GF-D8 (cell line): ENCODE data around the gene GSTK1.
"Not testable (repeated sequence)": the region's sequence is repeated elsewhere in the genome, so short reads cannot be mapped to it uniquely, and the experiment has no call there.

Experiments used
- DNase-seq: peaks from one replicate; lab custom pipeline; 2025; lab: John Stamatoyannopoulos, UW

Gene GSTK1

GRCh38 chr7:143272871-143273270 lies 9.6 kb downstream of the GSTK1 start:
- DNase-seq: no peak

DNA sequence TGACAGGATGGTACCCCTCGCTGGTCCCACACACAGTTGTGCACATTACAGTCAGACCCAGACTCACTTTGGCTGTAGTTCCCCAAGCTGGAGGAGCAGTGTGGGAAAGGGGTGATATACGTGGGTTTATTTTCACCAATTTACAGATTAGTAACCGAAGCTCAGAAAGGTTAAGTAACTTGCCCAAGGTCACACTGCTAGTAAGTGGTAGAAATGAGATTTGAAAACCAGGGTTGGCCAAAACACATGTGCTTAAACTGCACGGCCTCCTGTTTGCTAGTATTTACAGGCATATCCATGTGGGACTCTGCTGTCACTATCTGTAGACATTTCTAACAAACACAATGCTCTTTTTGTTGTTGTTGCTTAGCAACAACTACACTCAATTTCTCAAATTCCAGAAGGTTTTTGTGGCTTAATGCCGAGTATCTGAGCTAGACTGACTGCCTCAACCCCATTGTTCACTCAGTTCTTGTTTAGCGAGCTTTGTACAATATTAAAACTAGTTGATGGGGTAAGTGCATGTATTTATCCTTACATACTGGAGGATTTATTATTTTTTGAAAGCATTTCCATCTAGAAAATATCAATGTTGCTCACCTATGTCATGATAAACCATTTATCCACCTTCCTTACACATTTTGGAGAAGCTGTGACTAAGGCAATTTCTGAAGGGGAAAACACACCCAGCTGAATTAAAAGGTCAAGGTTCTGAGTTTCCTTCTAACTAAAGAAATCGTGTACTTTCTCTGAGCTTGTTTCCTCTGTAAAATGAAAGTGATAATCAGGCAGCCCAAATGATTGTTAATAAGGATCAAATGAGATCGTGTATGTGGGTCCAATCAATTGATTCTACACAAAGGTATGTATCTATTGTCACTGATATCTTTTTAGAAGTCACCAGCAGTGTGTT lies 16.2 kb downstream of the GSTK1 start:
- no peak for DNase-seq

GRCh38 chr7:143280160-143280559 lies 16.9 kb downstream of the GSTK1 start:
- DNase-seq: no peak

- DNase-seq: no peak
Measured at GRCh38 chr7:143280566-143280965, 17.3 kb downstream of the GSTK1 start.

DNA sequence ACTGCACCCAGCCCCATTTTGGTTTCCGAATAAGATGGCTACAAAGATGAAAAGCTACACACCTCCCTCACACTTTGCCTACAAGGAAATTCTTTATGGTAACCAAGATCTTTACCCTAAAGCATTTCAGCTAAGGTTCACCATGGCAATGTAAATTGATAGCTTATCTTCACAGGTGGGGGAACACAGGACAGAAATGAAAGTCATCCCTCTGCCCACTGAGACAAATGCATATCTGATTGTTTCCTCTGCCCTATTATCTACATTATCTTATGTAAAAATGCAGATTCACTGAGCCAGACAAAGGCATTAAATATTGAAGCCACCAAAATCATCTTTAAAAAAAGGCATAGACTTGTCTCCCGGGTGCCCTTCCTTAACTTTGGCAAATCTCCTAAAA lies 18.3 kb downstream of the GSTK1 start:
- no peak for DNase-seq

DNA sequence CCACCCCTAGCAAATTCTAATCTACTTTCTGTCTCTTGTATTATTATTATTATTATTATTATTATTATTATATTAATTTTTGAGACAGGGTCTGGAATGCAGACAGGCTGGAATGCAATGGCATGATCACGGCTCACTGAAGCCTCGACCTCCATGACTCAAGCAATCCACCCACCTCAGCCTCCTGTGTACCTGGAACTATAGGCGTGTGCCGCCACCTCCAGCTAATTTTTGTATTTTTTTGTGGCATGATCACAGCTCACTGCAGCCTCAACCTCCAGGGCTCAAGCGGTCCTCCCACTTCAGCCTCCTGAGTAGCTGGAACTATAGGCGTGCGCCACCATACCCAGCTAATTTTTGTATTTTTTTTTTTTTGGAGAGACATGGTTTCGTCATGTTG lies 18.9 kb downstream of the GSTK1 start:
- DNase-seq: no peak

DNA sequence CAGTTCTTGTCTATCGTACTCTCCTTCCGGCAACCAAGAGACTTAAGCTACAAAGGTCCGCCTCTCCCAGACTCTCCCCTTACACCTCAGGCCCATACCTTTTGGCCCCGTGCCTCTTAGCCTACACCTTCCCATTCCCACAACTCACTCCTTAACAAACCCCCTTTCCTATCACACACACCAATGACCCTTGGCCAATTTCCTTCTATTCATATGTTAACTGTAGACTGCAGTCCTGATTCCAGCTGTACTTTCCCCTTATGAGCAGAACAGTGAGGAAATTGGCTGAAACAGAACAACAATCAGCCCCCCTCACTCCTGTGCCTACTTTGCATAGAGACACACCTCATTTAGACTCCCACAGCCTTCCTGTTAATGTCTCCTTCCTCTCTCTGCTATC lies 20.1 kb downstream of the GSTK1 start:
- DNase-seq: no peak

DNA sequence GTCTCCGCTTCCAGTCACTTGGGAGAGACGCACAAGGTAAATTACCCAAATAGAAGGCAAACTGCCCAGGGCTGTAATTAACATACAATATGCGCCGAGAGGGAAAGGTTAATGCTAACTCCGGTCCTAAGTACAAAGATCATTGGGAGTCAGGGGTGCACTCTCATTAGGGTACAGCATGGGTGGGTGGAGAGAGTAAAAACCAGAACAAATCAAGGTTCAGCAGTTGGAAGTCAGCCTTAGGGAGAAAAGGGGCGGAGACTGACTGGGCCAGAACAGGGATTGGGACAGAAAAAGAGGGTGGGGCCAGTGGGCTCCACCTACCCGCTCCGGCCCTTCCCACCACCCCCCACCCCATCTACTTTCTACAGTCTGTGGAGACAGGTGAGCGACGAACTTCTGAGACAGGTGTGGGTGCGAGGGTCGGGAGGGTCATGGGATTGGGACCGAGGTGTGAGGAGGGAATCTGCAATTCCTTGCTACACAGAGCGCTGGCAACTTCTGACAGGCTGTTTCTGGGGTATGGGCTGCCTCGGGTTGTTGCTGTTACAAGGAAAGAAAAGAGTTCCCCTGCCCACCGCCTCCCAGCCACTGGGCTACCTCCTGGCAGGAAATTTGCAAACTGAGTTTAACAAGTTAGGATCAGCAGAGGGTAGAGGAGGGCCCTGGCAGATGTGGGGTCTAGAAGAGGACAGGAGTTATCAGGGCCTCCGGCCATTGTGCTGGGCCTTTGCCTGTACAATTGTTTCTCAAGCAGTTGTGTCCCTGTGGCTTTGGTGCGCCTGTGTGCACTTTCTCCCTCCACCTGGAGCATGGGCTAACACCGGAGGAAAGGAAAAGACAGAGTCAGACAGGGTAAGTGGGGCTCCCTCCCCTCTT lies 21.6 kb downstream of the GSTK1 start, which contains the start of gene TMEM139:
Gene TMEM139 (plus strand): TSS at position 368 of the 879 bp plus-strand sequence. CDS start 1,000 bp downstream, outside the sequence.
- DNase-seq: no peak

DNA sequence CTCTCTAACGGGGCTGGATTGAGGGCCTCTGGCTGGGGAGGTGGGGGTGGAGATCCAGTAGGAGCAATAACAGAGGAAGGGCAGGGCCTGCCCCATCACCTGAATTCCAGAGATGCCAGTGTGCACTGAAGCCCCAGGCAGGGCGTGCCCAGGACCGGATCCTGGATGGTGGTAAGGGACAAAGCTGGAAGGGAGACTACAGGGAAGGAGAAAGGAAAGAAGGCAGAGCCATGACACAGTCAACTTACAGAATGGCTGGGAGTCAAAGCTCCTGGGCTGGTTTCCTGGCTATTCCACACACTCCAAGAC lies 22.2 kb downstream of the GSTK1 start:
- DNase-seq: no peak

GRCh38 chr7:143285806-143286521 lies 22.7 kb downstream of the GSTK1 start:
- DNase-seq: no peak

GRCh38 chr7:143286522-143286890 lies 23.3 kb downstream of the GSTK1 start:
- no peak for DNase-seq

DNA sequence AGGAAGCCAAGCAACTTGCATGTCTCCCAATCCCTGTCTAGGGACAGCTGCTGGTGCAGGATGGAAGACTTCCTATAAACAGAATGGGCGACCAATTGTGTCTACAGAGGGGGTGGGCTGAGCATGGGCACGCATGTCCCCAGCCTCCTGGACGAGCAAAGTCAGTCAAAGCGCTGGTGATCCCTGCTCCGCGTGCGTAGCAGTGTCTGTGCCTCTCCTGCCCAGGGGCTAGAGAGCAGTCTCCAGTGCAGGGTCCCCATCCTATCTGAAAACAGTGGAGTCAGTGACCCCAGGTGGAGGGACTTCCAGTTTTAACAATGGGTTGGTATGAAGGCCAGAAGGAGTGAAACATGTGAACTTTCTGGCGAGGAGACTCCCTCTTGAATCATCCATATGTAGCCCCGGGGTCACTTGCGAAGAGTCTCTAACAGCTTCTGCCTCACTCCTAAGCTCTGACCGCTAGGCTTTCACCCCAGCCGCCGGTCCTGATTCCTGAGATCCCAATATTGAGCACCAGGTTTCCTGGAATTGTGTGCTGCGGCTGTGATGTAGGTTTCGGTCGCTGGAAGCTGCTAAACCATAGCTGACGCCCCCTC lies 24.2 kb downstream of the GSTK1 start:
- no peak for DNase-seq

GRCh38 chr7:143287935-143288826 lies 24.9 kb downstream of the GSTK1 start, which contains the start of gene CASP2:
Gene CASP2, plus strand, starts transcription at chr7:143288351. Its CDS starts 105 bp downstream, at chr7:143288456.
- DNase-seq: peak; percentile 93

- no peak for DNase-seq
Measured at GRCh38 chr7:143288836-143289235, 25.6 kb downstream of the GSTK1 start.

- peak; percentile 28 for DNase-seq
Measured at GRCh38 chr7:143289421-143289820, 26.2 kb downstream of the GSTK1 start.

GRCh38 chr7:143289888-143290287 lies 26.6 kb downstream of the GSTK1 start:
- not testable (repeated sequence) for DNase-seq

DNA sequence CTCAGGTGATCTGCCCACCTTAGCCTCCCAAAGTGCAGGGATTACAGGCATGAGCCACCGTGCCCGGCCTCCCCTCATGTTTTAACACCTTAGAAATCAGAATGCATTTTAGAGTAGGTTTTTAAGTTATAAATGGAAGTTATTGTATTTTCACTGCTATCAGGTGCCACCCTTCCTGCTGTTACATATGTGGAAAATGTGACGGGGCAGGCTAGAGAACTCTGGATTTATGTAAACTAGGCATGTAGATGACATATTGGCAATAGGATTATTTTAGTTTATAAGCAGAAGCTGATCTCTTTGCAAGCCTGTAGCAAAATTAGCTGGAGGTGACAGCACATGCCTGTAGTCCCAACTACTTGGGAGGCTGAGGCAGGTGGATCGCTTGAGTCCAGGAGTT lies 27.1 kb downstream of the GSTK1 start:
- no peak for DNase-seq

DNA sequence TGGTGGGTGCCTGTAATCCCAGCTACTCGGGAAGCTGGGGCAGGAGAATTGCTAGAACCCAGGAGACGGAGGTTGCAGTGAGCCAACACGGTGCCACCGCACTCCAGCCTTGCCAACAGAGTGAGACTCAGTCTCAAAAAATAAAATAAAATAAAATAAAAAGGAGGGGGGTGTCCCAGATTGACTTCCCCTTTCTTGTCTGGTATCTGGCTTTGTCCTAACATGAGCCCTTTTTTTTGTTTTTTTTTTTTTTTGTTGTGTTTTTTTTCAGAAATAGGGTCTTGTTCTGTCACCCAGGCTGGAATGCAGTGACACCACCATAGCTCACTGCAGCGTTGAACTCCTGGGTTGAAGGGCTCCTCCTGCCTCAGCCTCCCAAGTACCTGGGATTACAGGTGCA lies 29.6 kb downstream of the GSTK1 start:
- DNase-seq: no peak

DNA sequence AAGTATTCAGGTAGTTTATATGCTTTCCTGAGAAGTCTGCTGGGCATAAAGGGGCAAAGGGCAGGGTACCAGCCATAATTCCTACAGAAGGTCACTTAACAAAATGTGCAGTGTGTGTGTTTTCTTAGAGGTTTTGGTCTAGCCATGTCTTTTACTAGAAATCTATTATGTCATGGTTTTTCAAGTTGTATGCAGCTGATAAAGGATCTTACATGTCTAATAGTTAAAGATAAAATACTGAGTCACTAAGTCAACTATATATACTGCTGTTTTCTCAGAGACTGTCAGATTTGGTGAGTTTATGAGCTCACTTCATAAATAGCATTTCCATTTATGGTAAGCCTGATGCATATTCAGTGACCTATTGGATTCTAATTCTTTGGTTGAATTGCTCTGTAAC lies 32.6 kb downstream of the GSTK1 start:
- DNase-seq: no peak

GRCh38 chr7:143296686-143297085 lies 33.4 kb downstream of the GSTK1 start:
- no peak for DNase-seq

- no peak for DNase-seq
Measured at GRCh38 chr7:143299346-143299745, 36.1 kb downstream of the GSTK1 start.
